ENCODE measurements around the gene SPATA16. TPM values are rescaled to one million over a fixed set of nuclear protein-coding genes. Genes with fewer than 3 reads are reported as not detected.

SPATA16 gene
- polyA plus RNA-seq, 1 donor from 2014 or later, result not detected

- Histone ChIP-seq H3K79me2 (replicated peaks; ENCODE audit: insufficient read depth, low read length) (no peaks in the 10 kb centered on the region), H2AFZ (ENCODE audit: low read depth, low read length) (no peak overlapping the region), H3K9me2 (ENCODE audit: insufficient read depth, low read length) (no peaks in the 10 kb centered on the region), H4K20me1 (ENCODE audit: insufficient read depth) (no peaks in the 10 kb centered on the region), H3K4me2 (ENCODE audit: low read length) (no peak overlapping the region), H3K4me3 (ENCODE audit: low read length) (no peak overlapping the region), H3K36me3 (ENCODE audit: insufficient read depth, low read length) (no peaks in the 10 kb centered on the region), H3K9me3 (ENCODE audit: low read length) (no peaks in the 10 kb centered on the region), H3K9ac (ENCODE audit: low read length) (no peak overlapping the region), H3K27ac (ENCODE audit: low read length) (no peak overlapping the region), H3F3A (ENCODE audit: insufficient read depth, low read length, poor library complexity, severe bottlenecking) (no peaks in the 10 kb centered on the region), H3K27me3 (ENCODE audit: insufficient read depth, low read depth, low read length) (no peaks in the 10 kb centered on the region)
- TF ChIP-seq EZH2 (IDR thresholded peaks at IDR 0.05; ENCODE audit: borderline replicate concordance, insufficient read depth, low read length, poor library complexity, severe bottlenecking) (no peak), TAF1 (IDR thresholded peaks at IDR 0.05; ENCODE audit: low read depth) (no peak), MXI1 (conservative IDR thresholded peaks at IDR 0.05; ENCODE audit: poor library complexity, severe bottlenecking) (no peak), EP300 (conservative IDR thresholded peaks at IDR 0.05; ENCODE audit: poor library complexity, severe bottlenecking) (no peak), RAD21 (conservative IDR thresholded peaks at IDR 0.05) (no peak)
Observed at GRCh38 chr3:173066044-173067004, 74.7 kb downstream of the SPATA16 start.

GRCh38 chr3:173065543-173065981 lies 75.5 kb downstream of the SPATA16 start:
- no peak overlapping the region for H3K27ac ChIP-seq (ENCODE audit: low read length)
- H3K79me2 ChIP-seq (replicated peaks; ENCODE audit: insufficient read depth, low read length), result no peaks in the 10 kb centered on the region
- H3K9me2 ChIP-seq (ENCODE audit: insufficient read depth, low read length), result no peaks in the 10 kb centered on the region
- H3K27me3 ChIP-seq (ENCODE audit: insufficient read depth, low read depth, low read length), result no peaks in the 10 kb centered on the region
- no peaks in the 10 kb centered on the region for H3K36me3 ChIP-seq (ENCODE audit: insufficient read depth, low read length)
- no peaks in the 10 kb centered on the region for H3F3A ChIP-seq (ENCODE audit: insufficient read depth, low read length, poor library complexity, severe bottlenecking)
- H2AFZ ChIP-seq (ENCODE audit: low read depth, low read length), result no peak overlapping the region
- no peak for TF ChIP-seq MXI1 (conservative IDR thresholded peaks at IDR 0.05; ENCODE audit: poor library complexity, severe bottlenecking)
- no peak for TF ChIP-seq EZH2 (IDR thresholded peaks at IDR 0.05; ENCODE audit: borderline replicate concordance, insufficient read depth, low read length, poor library complexity, severe bottlenecking)
- no peak for TF ChIP-seq RAD21 (conservative IDR thresholded peaks at IDR 0.05)
- TF ChIP-seq EP300 (conservative IDR thresholded peaks at IDR 0.05; ENCODE audit: poor library complexity, severe bottlenecking), result no peak
- TF ChIP-seq SMC3 (conservative IDR thresholded peaks at IDR 0.05; ENCODE audit: poor library complexity), result no peak
- TF ChIP-seq TAF1 (IDR thresholded peaks at IDR 0.05; ENCODE audit: low read depth), result no peak
- TF ChIP-seq, protein P1, sequence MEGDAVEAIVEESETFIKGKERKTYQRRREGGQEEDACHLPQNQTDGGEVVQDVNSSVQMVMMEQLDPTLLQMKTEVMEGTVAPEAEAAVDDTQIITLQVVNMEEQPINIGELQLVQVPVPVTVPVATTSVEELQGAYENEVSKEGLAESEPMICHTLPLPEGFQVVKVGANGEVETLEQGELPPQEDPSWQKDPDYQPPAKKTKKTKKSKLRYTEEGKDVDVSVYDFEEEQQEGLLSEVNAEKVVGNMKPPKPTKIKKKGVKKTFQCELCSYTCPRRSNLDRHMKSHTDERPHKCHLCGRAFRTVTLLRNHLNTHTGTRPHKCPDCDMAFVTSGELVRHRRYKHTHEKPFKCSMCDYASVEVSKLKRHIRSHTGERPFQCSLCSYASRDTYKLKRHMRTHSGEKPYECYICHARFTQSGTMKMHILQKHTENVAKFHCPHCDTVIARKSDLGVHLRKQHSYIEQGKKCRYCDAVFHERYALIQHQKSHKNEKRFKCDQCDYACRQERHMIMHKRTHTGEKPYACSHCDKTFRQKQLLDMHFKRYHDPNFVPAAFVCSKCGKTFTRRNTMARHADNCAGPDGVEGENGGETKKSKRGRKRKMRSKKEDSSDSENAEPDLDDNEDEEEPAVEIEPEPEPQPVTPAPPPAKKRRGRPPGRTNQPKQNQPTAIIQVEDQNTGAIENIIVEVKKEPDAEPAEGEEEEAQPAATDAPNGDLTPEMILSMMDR (IDR thresholded peaks at IDR 0.05; ENCODE audit: poor library complexity, severe bottlenecking), result no peak
- TF ChIP-seq POLR2AphosphoS5 (IDR thresholded peaks at IDR 0.05), result no peak
- no peak for TF ChIP-seq REST (IDR thresholded peaks at IDR 0.05; ENCODE audit: borderline replicate concordance)
- H3K4me2 ChIP-seq (ENCODE audit: low read length), result no peak overlapping the region
- H3K4me3 ChIP-seq (ENCODE audit: low read length), result no peak overlapping the region
- H3K9me3 ChIP-seq (ENCODE audit: low read length), result no peaks in the 10 kb centered on the region
- H4K20me1 ChIP-seq (ENCODE audit: insufficient read depth), result no peaks in the 10 kb centered on the region
- H3K9ac ChIP-seq (ENCODE audit: low read length), result no peak overlapping the region

All from neural cell (in vitro differentiated cells).